Skeletal muscle cell (primary cell): ENCODE results near the gene CELA3A.
"Not testable (repeated sequence)": the region's sequence is repeated elsewhere in the genome, so short reads cannot be mapped to it uniquely, and the experiment has no call there.

Experiments used
- DNase-seq: peaks from one replicate; pipeline ENCODE4 v3.0.0-alpha.2; 2010; ENCODE audit warnings: low read depth
- H3K4me3 ChIP-seq: 2 replicates; pipeline ENCODE4 v1.5.1; 2011; ENCODE audit warnings: low read depth, mild to moderate bottlenecking, control low read depth, low read length, moderate library complexity

The CELA3A gene

GRCh38 chr1:21978209-21978608 lies 23.2 kb upstream of the CELA3A start:
- not testable (repeated sequence) for DNase-seq, H3K4me3 ChIP-seq

GRCh38 chr1:21980515-21981220 lies 20.8 kb upstream of the CELA3A start:
- not testable (repeated sequence) for DNase-seq, H3K4me3 ChIP-seq

- not testable (repeated sequence) for DNase-seq, H3K4me3 ChIP-seq
Measured at GRCh38 chr1:21981253-21981652, 20.2 kb upstream of the CELA3A start.

GRCh38 chr1:21982122-21982521 lies 19.3 kb upstream of the CELA3A start:
- DNase-seq, H3K4me3 ChIP-seq: not testable (repeated sequence)

GRCh38 chr1:21983539-21983938 lies 17.9 kb upstream of the CELA3A start:
- DNase-seq, H3K4me3 ChIP-seq: not testable (repeated sequence)

- not testable (repeated sequence) for H3K4me3 ChIP-seq, DNase-seq
Measured at GRCh38 chr1:21985893-21986292, 15.6 kb upstream of the CELA3A start.

- DNase-seq: not testable (repeated sequence)
Measured at GRCh38 chr1:21986386-21986785, 15.1 kb upstream of the CELA3A start.

GRCh38 chr1:21989672-21990393 lies 11.6 kb upstream of the CELA3A start:
- H3K4me3 ChIP-seq, DNase-seq: not testable (repeated sequence)

More at GRCh38 chr1:21986386-21986785, 15.1 kb upstream of the CELA3A start:
- H3K4me3 ChIP-seq: not testable (repeated sequence)

- DNase-seq, H3K4me3 ChIP-seq: not testable (repeated sequence)
Measured at GRCh38 chr1:21992186-21992585, 9.3 kb upstream of the CELA3A start.

GRCh38 chr1:21994716-21995115 lies 6.7 kb upstream of the CELA3A start:
- not testable (repeated sequence) for DNase-seq, H3K4me3 ChIP-seq

GRCh38 chr1:21996663-21996970 lies 4.8 kb upstream of the CELA3A start:
- not testable (repeated sequence) for DNase-seq, H3K4me3 ChIP-seq

GRCh38 chr1:21997891-21998623 lies 3.4 kb upstream of the CELA3A start:
- not testable (repeated sequence) for H3K4me3 ChIP-seq, DNase-seq

- H3K4me3 ChIP-seq, DNase-seq: not testable (repeated sequence)
Measured at GRCh38 chr1:21998624-21999294, 2.7 kb upstream of the CELA3A start.

GRCh38 chr1:21999645-22000044 lies 1.8 kb upstream of the CELA3A start:
- DNase-seq: not testable (repeated sequence)

GRCh38 chr1:22002461-22002860 lies 1.0 kb downstream of the CELA3A start:
- not testable (repeated sequence) for DNase-seq, H3K4me3 ChIP-seq

More at GRCh38 chr1:21999645-22000044, 1.8 kb upstream of the CELA3A start:
- H3K4me3 ChIP-seq: not testable (repeated sequence)

- not testable (repeated sequence) for H3K4me3 ChIP-seq, DNase-seq
Measured at GRCh38 chr1:22002875-22003274, 1.4 kb downstream of the CELA3A start.

- not testable (repeated sequence) for DNase-seq, H3K4me3 ChIP-seq
Measured at GRCh38 chr1:22003959-22004358, 2.5 kb downstream of the CELA3A start.

GRCh38 chr1:22005261-22006149 lies 4.0 kb downstream of the CELA3A start:
- not testable (repeated sequence) for DNase-seq

GRCh38 chr1:22006736-22007135 lies 5.3 kb downstream of the CELA3A start:
- not testable (repeated sequence) for H3K4me3 ChIP-seq, DNase-seq

More at GRCh38 chr1:22005261-22006149, 4.0 kb downstream of the CELA3A start:
- not testable (repeated sequence) for H3K4me3 ChIP-seq
